K562 (cell line): ENCODE measurements around the gene GLRX5. TPM values are rescaled to one million over a fixed set of nuclear protein-coding genes. Genes with fewer than 3 reads are reported as not detected.
A peak's percentile ranks its signal among the peaks of the same experiment; 100 is the strongest.

ENCODE experiments used
- ATAC-seq: fragments of 200-7000 bp; cut with Tn5 transposase; 3 replicates; pipeline ENCODE4 v1.9.1; 2020; ENCODE audit warnings: moderate library complexity
- BruUV-seq: library from RNA; stranded (reverse); fragments of 400-500 nt; replicated peaks from 2 replicates; lab custom pipeline; 2021; lab: Mats Ljungman, UMichigan
- CTCF ChIA-PET: fragments of 300-600 bp; formaldehyde crosslinking; extraction: SDS; loops from one replicate; lab custom pipeline; 2021; ENCODE audit warnings: low intra/inter-chr PET ratio; lab: Yijun Ruan, JAX
- POLR2A ChIA-PET: fragments of 300-600, 350-650 bp; sonication (Branson Sonifier 250); formaldehyde crosslinking; extraction: SDS; loops from one replicate; lab custom pipeline; 2021; ENCODE audit warnings: antibody characterized with exemption, inconsistent platforms; lab: Yijun Ruan, JAX
- DNase-seq, 4 experiments: peaks; one replicate each; pipeline versions ENCODE4 v3.0.0 to v3.0.0-alpha.2; 2011 to 2018; ENCODE audit warnings: low spot score in 3 of 4, mixed read lengths in 3 of 4; ENCODE audit errors: extremely low read depth in 1 of 4
- FAIRE-seq: peaks from 2 replicates; lab custom pipeline; 2011; peaks lifted over from hg19 to GRCh38; lab: Jason Lieb, UNC
- H2AFZ ChIP-seq: 2 replicates; pipeline ENCODE4 v1.6.0; 2011; ENCODE audit warnings: low read depth, low read length, control low read depth, inconsistent platforms
- H3K27ac ChIP-seq: fragments of 200-600 bp; 3 replicates; pipeline ENCODE4 v1.8.0; 2011; ENCODE audit warnings: low read depth, mild to moderate bottlenecking, control low read depth, inconsistent platforms, low read length, moderate library complexity, mixed read lengths; ENCODE audit errors: extremely low read depth
- H3K27me3 ChIP-seq, 2 experiments: fragments of 300-600 bp in 1 of 2; 2 replicates in 1 of 2; 3 replicates in 1 of 2; pipeline versions ENCODE4 v1.6.0 to v1.8.0; 2011; ENCODE audit warnings: inconsistent platforms in 2 of 2, low read length in 2 of 2, mild to moderate bottlenecking in 1 of 2, mixed read lengths in 1 of 2, moderate library complexity in 1 of 2; ENCODE audit not compliant: control insufficient read depth in 2 of 2, insufficient read depth in 2 of 2
- H3K36me3 ChIP-seq: fragments of 300-600 bp; 3 replicates; pipeline ENCODE4 v1.8.0; 2011; ENCODE audit warnings: mild to moderate bottlenecking, low read length, inconsistent platforms; ENCODE audit not compliant: control insufficient read depth, insufficient read depth
- H3K4me1 ChIP-seq, 2 experiments: fragments of 200-600 bp in 1 of 2; replicated peaks in 1 of 2; 2 replicates in 1 of 2; 3 replicates in 1 of 2; pipeline versions ENCODE4 v1.5.1 to v1.8.0; 2011; ENCODE audit warnings: inconsistent platforms in 2 of 2, low read length in 2 of 2, mild to moderate bottlenecking in 1 of 2, mixed read lengths in 1 of 2, moderate library complexity in 1 of 2; ENCODE audit not compliant: control insufficient read depth in 2 of 2, insufficient read depth in 2 of 2
- H3K4me2 ChIP-seq: 2 replicates; pipeline ENCODE4 v1.6.1; 2011; ENCODE audit warnings: low read length, control low read depth, inconsistent platforms, mixed read lengths; ENCODE audit not compliant: insufficient read depth
- H3K4me3 ChIP-seq: fragments of 200-600 bp; sonication (generic), shearing (Covaris generic); 2 replicates; pipeline ENCODE4 v1.5.1; 2016; ENCODE audit warnings: control low read depth, inconsistent platforms
- H3K79me2 ChIP-seq: fragments of 200-600 bp; 3 replicates; pipeline ENCODE4 v1.8.0; 2011; ENCODE audit warnings: low read length, inconsistent platforms; ENCODE audit not compliant: control insufficient read depth, insufficient read depth
- H3K9ac ChIP-seq, 2 experiments: 2 replicates each; pipeline versions ENCODE4 v1.6.0 to v1.6.1; 2011; ENCODE audit warnings: low read depth in 2 of 2, low read length in 2 of 2, control low read depth in 1 of 2, inconsistent platforms in 1 of 2, mild to moderate bottlenecking in 1 of 2, mixed read lengths in 1 of 2; ENCODE audit not compliant: insufficient read depth in 1 of 2
- H3K9me1 ChIP-seq: one replicate; pipeline ENCODE4 v1.6.0; 2011; ENCODE audit warnings: inconsistent platforms, mild to moderate bottlenecking, low read length, moderate library complexity; ENCODE audit not compliant: control insufficient read depth, insufficient read depth
- H3K9me3 ChIP-seq: replicated peaks from 2 replicates; pipeline ENCODE4 v1.5.1; 2011; ENCODE audit warnings: low read depth, low read length, inconsistent platforms; ENCODE audit not compliant: control insufficient read depth, insufficient read depth
- H4K20me1 ChIP-seq: replicated peaks from 2 replicates; pipeline ENCODE4 v1.6.1; 2011; ENCODE audit warnings: low read length, inconsistent platforms, mixed read lengths; ENCODE audit not compliant: control insufficient read depth, insufficient read depth
- ARID1B ChIP-seq: fragments of 450-650 bp; IDR thresholded peaks from 2 replicates; pipeline ENCODE4 v1.6.1; 2016; ENCODE audit warnings: antibody characterized with exemption, mild to moderate bottlenecking, inconsistent platforms
- C11orf30 ChIP-seq: fragments of 450-650 bp; IDR thresholded peaks from 2 replicates; pipeline ENCODE4 v1.6.1; 2016; ENCODE audit warnings: low read depth, mild to moderate bottlenecking
- CBFA2T2 ChIP-seq: fragments of 450-650 bp; conservative IDR thresholded peaks from 2 replicates; pipeline ENCODE4 v1.6.1; 2017; ENCODE audit warnings: mild to moderate bottlenecking
- CBFA2T3 ChIP-seq: fragments of 450-650 bp; IDR thresholded peaks from 2 replicates; pipeline ENCODE4 v1.6.1; 2017
- CHD1 ChIP-seq: fragments of 200-600 bp; sonication (generic); IDR thresholded peaks from one replicate; pipeline ENCODE4 v1.6.1; 2012; ENCODE audit warnings: mild to moderate bottlenecking, moderate library complexity, low read length, inconsistent platforms
- DMBX1 ChIP-seq: fragments of 250-450 bp; sonication (Bioruptor Pico); IDR thresholded peaks from 2 replicates; pipeline ENCODE4 v1.8.0; 2022; ENCODE audit warnings: inconsistent platforms, mild to moderate bottlenecking, moderate library complexity, borderline replicate concordance
- GMEB1 ChIP-seq: fragments of 250-450 bp; sonication (Bioruptor Pico); IDR thresholded peaks from 2 replicates; pipeline ENCODE4 v1.4.0; 2020; ENCODE audit warnings: mild to moderate bottlenecking
- MEIS2 ChIP-seq: fragments of 450-650 bp; IDR thresholded peaks from 2 replicates; pipeline ENCODE4 v1.6.1; 2014; ENCODE audit warnings: mild to moderate bottlenecking; ENCODE audit not compliant: partially characterized antibody
- PBX2 ChIP-seq, 2 experiments: IDR thresholded peaks in 1 of 2; conservative IDR thresholded peaks in 1 of 2; 2 replicates each; pipeline ENCODE4 v1.6.1; 2016; ENCODE audit warnings: low read depth in 2 of 2, mild to moderate bottlenecking in 1 of 2, missing compliant biosample characterization in 1 of 2, missing genetic modification characterization in 1 of 2, moderate library complexity in 1 of 2
- PKNOX1 ChIP-seq: fragments of 450-650 bp; IDR thresholded peaks from 2 replicates; pipeline ENCODE4 v1.6.1; 2016
- SMARCE1 ChIP-seq: fragments of 450-650 bp; IDR thresholded peaks from 2 replicates; pipeline ENCODE4 v1.7.1; 2016; ENCODE audit warnings: mild to moderate bottlenecking
- TAL1 ChIP-seq: fragments of 450-650 bp; IDR thresholded peaks from 2 replicates; pipeline ENCODE4 v1.6.1; 2016; ENCODE audit warnings: mild to moderate bottlenecking
- TCF3 ChIP-seq: sonication (generic); formaldehyde crosslinking; IDR thresholded peaks from 2 replicates; pipeline ENCODE4 v1.4.0; 2020; ENCODE audit warnings: mild to moderate bottlenecking, missing genetic modification reagents
- ZNF316 ChIP-seq: fragments of 450-650 bp; IDR thresholded peaks from 2 replicates; pipeline ENCODE4 v1.6.1; 2016
- WGBS: fragments of 100-300 bp; shearing (Covaris generic); methylation state at CpG from one replicate; pipeline ENCODE4 v1.1.6; 2016; ENCODE audit warnings: low coverage, mixed read lengths; ENCODE audit not compliant: insufficient coverage; ENCODE audit errors: missing lambda C conversion rate; 5-methylcytosine and 5-hydroxymethylcytosine counted together
- in situ Hi-C: fragments of 300-500 bp; cut with MboI; formaldehyde crosslinking; loops from 4 replicates; pipeline ENCODE4 v1.15.0; 2018; ENCODE audit warnings: inconsistent platforms, mixed read lengths
- intact Hi-C: fragments of 100-400 bp; cut with micrococcal nuclease; formaldehyde crosslinking; loops from 2 replicates; pipeline ENCODE4 v1.14.2; 2022
- polyA plus RNA-seq, 8 experiments: library from polyadenylated mRNA; depleted of rRNA in 4 of 8; stranded (reverse) in 5 of 8; unstranded in 3 of 8; fragments of >200 nt; fragmentation: Nextera tagmentation in 2 of 8; fragmentation: Illumina TruSeq in 1 of 8; extraction: Ambion mirVana in 2 of 8; extraction: Trizol in 1 of 8; gene quantifications; 2 replicates each; pipeline versions ENCODE4 v1.2.1 to v1.2.3, GENCODE V29; 2011 to 2014; ENCODE audit warnings: inconsistent platforms in 1 of 8, missing spikeins in 1 of 8
- total RNA-seq, 7 experiments: library from RNA; depleted of rRNA in 6 of 7; stranded (reverse); fragments of >200 nt in 6 of 7; fragmentation: Illumina TruSeq in 2 of 7; extraction: Trizol in 2 of 7; gene quantifications; 2 replicates each; pipeline versions ENCODE4 v1.2.1 to v1.2.3, GENCODE V29; 2011 to 2021; ENCODE audit warnings: low replicate concordance in 1 of 7

The GLRX5 gene
- total and polyA plus RNA-seq, 9 of the 15 experiments (the other 6 are each of a cell fraction or from before 2014, with no cell fraction given): 16.7 to 96.8 (median 66.8) TPM

GRCh38 chr14:95541932-95542930, 7.4 kb downstream of the GLRX5 start:
- peak; percentile 80 for FAIRE-seq
- in situ Hi-C loops: no loop called here
- no TSS peak for BruUV-seq
- DNase-seq: peak in 2 of 4 experiments; percentile 45 to 53
- Histone ChIP-seq H3K4me2 (peak overlapping the region; percentile 65), H4K20me1 (peaks cover 22% of the 10 kb centered on the region; the same call in 1 of the 2 replicates), H3K4me3 (no peak overlapping the region), H3K9ac (peak overlapping the region in 1 of 2 experiments; percentile 42; a peak in 2 of 4 replicates), H3K36me3 (peaks cover 46% of the 10 kb centered on the region), H3K79me2 (peaks cover 93% of the 10 kb centered on the region), H3K27ac (peak overlapping the region; percentile 41), H3K9me3 (no peaks in the 10 kb centered on the region), H2AFZ (no peak overlapping the region), H3K4me1 (peaks cover 17 to 71% of the 10 kb centered on the region in 2 experiments), H3K9me1 (no peaks in the 10 kb centered on the region), H3K27me3 (no peaks in the 10 kb centered on the region)
- intact Hi-C loops: no loop called here
- ChIA-PET POLR2A (interaction anchor here (1.1 kb wide), 1 partner anchor 19 kb away, joined by 3 read pairs; no protein-coding TSS in a partner anchor), CTCF (no interaction called here)
- no peak for TF ChIP-seq DMBX1 (CRISPR knock-in tag)
- no peak for TF ChIP-seq SMARCE1
- TF ChIP-seq CBFA2T3: peak; percentile 49; the same call in 1 of the 2 replicates
- TF ChIP-seq MEIS2: peak; percentile 83
- 0 out of 2 replicates have a peak, but pooled peaks have one; percentile 14 for TF ChIP-seq C11orf30
- no peak for TF ChIP-seq CHD1
- peak; percentile 31; the same call in 1 of the 2 replicates for TF ChIP-seq TAL1
- TF ChIP-seq TCF3 (CRISPR knock-in tag): peak; percentile 58
- 0 out of 2 replicates have a peak, but pooled peaks have one; percentile 10 for TF ChIP-seq CBFA2T2
- peak; percentile 58 for TF ChIP-seq ARID1B
- no peak for TF ChIP-seq GMEB1 (CRISPR knock-in tag)
- TF ChIP-seq ZNF316: peak; percentile 42
- TF ChIP-seq PKNOX1: peak; percentile 74
- TF ChIP-seq PBX2 (CRISPR knock-in tag; IDR thresholded peaks at IDR 0.05; ENCODE audit: low read depth): no peak
- TF ChIP-seq PBX2 (tag; conservative IDR thresholded peaks at IDR 0.05; ENCODE audit: low read depth): peak; percentile 43; the same call in 1 of the 2 replicates
- 23% methylated on average over 8 of the region's 8 CpGs for WGBS
- ATAC-seq: peak; percentile 50
